HG03439 (cell line): ENCODE measurements around the gene GYPC.
"Not testable (repeated sequence)": the region's sequence is repeated elsewhere in the genome, so short reads cannot be mapped to it uniquely, and the experiment has no call there.

Source experiments
- ATAC-seq: cut with Tn5 transposase; IDR thresholded peaks from one replicate; pipeline ENCODE4 v1.9.1; 2021; ENCODE audit warnings: mild to moderate bottlenecking, moderate library complexity; ENCODE audit not compliant: unreplicated experiment

GYPC gene

DNA sequence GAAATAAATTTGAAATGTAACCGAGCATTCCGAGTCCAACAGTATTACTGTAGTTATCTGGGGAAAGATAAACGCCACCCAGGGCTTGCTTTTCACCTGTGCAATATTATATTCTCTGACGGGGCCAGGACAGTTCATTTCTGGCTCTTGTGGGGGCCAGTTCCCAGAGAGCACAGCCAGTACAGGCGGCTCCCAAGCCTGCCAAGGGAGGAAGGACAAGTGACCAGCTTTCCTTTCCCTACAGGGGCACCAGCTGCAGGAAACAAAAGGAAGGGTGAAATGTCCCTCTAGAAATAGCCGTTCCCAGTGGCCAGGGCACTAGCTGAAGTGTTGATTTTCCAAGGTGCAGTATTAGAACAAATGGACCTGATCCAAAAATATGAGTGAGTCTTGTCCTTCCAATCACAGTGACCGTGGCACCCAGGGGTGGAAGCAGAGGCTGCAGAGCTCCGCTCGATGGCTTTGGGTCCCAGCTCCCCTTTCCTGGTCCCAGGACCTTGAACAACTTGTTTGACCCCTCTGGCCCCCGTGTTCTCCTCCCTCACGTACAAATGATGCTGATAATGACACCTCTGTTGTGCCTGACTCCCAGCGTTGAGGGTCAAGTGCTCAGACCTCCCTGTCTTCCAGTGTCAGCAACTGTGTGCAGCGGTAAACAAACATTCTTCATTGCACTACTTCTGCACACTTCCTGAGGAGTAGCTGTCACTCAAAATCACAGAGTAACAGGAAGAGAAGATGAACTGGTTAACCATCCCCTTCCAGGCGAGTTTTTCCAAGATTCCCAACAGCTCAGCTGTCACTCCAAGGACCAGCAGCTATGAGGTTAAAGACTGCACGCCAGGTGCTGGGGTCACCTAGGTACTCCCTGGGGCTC lies 40.9 kb downstream of the GYPC start:
- no peak for ATAC-seq

GRCh38 chr2:126698376-126698775 lies 42.4 kb downstream of the GYPC start:
- no peak for ATAC-seq

- no peak for ATAC-seq
Measured at GRCh38 chr2:126699018-126699417, 43.1 kb downstream of the GYPC start.

GRCh38 chr2:126699716-126700581 lies 44.0 kb downstream of the GYPC start:
- no peak for ATAC-seq

- no peak for ATAC-seq
Measured at GRCh38 chr2:126700677-126701076, 44.7 kb downstream of the GYPC start.

- no peak for ATAC-seq
Measured at GRCh38 chr2:126703311-126703710, 47.4 kb downstream of the GYPC start.

- no peak for ATAC-seq
Measured at GRCh38 chr2:126704434-126705160, 48.6 kb downstream of the GYPC start.

DNA sequence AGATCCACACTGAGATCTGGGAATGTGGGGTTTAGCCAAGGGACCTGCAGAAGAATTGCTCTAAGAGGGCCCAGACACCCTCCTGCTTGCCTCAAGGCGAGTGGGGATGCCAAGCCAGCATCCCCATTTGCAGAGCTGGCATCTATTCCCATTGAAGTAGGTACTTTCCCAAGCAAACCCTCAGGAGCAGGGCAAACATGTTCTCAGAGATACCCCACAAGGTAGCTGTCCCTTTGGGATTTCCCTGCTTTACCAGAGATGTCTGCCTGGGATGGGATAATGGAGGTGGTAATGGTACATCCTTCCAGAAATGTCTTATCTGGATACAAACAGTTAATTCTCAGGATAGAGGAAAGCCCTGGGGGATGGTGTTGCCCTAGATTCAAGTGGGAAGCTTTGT lies 51.2 kb downstream of the GYPC start:
- ATAC-seq = no peak

DNA sequence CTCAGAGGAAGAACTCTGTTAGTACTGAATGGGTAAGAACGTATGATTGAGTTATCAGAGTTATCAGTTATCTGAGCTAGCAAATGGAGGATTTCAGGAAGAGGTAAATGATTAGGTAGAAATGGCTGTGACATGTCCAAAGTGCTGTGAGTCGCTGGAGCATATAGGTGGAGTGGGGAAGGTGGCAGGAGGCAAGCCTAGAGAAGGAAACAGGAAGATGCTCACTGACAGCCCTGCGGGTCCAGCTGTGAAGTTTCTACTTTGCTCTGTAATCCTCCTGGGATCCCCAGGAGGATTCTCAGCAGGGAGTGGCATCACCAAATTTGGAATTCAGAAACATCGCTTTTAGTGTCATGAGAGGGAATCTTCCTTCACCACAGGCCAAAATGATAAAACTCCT lies 52.0 kb downstream of the GYPC start:
- no peak for ATAC-seq

DNA sequence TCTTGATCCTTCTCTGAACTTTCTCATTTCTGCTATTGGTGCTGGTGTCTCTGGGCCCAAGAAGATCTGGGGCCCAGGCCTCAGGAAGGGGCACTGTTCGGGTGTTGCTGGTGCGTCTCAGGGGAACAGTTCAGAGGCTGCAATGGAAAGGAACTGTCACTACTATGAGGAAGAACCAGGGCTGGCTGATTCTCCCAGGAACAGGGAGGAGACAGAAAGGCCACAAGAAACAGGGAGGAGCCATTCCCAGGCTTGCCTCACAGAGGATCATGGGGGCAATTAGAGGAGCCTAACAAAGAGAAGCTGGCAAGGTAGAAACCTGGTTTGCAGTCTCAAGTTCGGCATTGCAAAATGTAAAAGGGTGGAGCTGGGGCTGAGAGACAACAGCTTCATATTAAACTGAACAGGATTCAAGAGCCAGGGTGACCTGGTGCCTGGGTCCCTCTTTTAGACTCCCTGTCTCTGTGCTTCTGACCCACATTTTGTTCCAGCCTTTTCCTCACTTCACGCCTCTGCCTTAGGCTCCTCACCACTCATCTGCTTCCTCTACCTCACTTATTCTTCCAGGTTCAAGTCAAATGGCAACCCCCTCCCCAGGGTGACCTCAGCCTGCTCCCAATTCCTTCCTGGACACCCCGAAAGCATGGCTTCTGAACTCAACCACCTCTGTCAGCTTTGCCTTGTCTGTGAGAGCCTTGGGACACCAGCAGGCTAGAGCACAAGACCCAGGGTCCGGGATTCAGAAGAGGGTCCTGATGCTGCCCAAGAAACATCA lies 58.4 kb downstream of the GYPC start:
- ATAC-seq = no peak

DNA sequence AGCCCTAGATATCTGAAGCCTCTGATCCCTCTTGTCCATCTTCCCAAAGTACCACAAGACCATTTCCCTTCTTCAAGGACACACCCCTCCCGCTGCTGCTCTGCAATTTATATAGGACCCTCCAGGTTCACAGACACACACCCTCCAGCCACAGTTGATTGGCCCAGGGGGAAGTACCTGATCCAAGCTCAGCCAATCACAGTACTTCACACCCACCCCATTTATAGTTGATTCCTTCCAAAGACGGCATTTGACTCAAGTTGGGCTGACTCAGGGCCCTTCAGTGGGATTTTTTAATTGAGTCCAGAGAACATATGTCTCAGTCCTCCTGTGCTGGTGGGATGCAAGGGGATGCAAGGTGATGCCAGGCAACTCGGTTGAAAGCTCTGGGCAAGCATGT lies 59.2 kb downstream of the GYPC start:
- no peak for ATAC-seq

- ATAC-seq = no peak
Measured at GRCh38 chr2:126715576-126716406, 59.8 kb downstream of the GYPC start.

- ATAC-seq = not testable (repeated sequence)
Measured at GRCh38 chr2:126717277-126717676, 61.3 kb downstream of the GYPC start.

DNA sequence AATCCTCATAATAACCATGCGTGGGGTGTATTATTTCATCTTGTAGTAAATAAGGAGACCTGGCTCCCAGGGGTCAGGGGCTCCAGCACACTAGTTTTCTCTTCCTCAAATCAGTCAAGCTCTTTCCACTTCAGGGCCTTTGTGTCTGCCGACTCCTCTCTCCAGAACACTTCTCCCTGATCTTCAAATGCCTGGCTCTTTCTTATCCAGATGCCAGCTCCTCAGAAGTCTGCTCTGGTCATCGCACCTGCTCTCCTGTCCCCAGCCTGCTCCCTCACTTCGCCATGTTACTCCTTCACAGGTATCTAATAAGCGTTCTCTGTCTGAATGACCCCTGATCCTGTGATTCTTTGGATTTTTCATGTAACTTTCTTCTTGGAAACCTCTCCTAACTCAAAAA lies 62.0 kb downstream of the GYPC start:
- ATAC-seq = no peak

GRCh38 chr2:126719191-126719832 lies 63.4 kb downstream of the GYPC start:
- ATAC-seq = no peak

DNA sequence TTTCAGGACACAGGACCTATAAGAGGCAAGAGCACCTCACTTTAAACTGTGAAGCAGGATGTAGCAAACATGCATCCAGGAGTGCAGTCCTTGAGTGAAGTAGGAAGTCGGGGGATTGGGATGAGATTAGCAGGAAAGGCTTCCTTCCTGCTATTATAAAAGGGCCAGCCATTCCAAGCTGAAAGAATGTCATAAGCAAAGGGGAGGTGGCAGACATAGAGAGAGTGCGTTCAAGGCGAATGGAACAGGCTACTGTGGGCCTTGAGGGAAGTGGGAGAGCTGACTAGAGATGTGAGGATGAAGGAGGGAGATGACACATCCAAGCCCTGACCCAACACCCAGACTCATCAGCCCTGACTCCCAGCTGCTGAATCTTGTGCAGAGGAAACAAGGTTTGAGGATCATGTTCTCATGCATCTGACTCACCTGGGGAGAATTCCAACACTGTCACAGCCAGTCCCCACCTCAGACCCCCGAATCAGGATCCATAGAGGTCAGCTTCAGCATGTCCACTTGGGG lies 63.9 kb downstream of the GYPC start:
- no peak for ATAC-seq

DNA sequence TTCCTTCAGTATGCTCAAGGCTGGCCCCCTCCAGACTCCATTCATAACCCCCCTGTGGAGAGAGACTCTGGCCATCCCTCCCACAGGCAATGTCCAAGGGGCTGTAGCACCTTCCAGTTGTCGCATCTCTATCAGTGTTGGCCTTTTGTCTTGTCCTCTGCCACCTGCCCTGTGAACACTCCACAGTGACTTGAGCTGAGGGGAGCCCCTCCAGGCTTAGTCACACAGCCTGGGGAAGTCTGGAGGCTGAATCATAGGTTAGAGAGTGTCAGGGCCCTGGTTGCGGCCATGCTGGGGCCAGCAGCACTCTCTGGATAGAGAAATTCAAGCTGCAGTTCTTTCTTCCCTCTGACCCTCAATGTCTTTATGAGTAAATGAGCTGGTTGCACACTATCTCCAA lies 64.7 kb downstream of the GYPC start:
- no peak for ATAC-seq

- no peak for ATAC-seq
Measured at GRCh38 chr2:126722081-126722480, 66.1 kb downstream of the GYPC start.

- no peak for ATAC-seq
Measured at GRCh38 chr2:126722546-126722945, 66.6 kb downstream of the GYPC start.
